Heart left ventricle (tissue), 16 donors: ENCODE measurements around the gene GPR107. TPM values are rescaled to one million over a fixed set of nuclear protein-coding genes. Genes with fewer than 3 reads are reported as not detected.

ENCODE experiments used
- ATAC-seq, 4 donors: fragments of 200-7000 bp; cut with Tn5 transposase; one replicate each; pipeline ENCODE4 v1.9.1; 2020 to 2022; ENCODE audit warnings: moderate library complexity in 4 of 4, mild to moderate bottlenecking in 3 of 4, moderate number of reproducible peaks in 1 of 4
- DNase-seq, 5 donors: peaks; one replicate each; pipeline ENCODE4 v3.0.0-alpha.2; 2020
- H3K27ac ChIP-seq, 12 donors: fragments of 200-600 bp; sonication (generic) in 4 of 12; one replicate each; pipeline versions ENCODE4 v1.5.0 to v1.8.0; 2016 to 2022; ENCODE audit warnings: mild to moderate bottlenecking in 2 of 12
- H3K27me3 ChIP-seq, 9 donors: fragments of 200-600 bp; sonication (generic) in 2 of 9; one replicate each; pipeline versions ENCODE4 v1.5.1 to v1.8.0; 2016 to 2022; ENCODE audit warnings: mild to moderate bottlenecking in 3 of 9
- H3K36me3 ChIP-seq, 9 donors: fragments of 200-600 bp; sonication (generic) in 2 of 9; one replicate each; pipeline versions ENCODE4 v1.5.0 to v1.8.0; 2018 to 2022; ENCODE audit warnings: mild to moderate bottlenecking in 2 of 9
- H3K4me1 ChIP-seq, 12 donors: fragments of 200-600 bp; sonication (generic) in 4 of 12; one replicate each; pipeline versions ENCODE4 v1.5.0 to v1.8.0; 2016 to 2022; ENCODE audit warnings: mild to moderate bottlenecking in 3 of 12
- H3K4me3 ChIP-seq, 12 donors: fragments of 200-600 bp; sonication (generic) in 4 of 12; one replicate each; pipeline versions ENCODE4 v1.5.0 to v1.8.0; 2017 to 2022; ENCODE audit warnings: mild to moderate bottlenecking in 9 of 12, moderate library complexity in 4 of 12
- H3K9me3 ChIP-seq, 12 donors: fragments of 200-600 bp; sonication (generic) in 4 of 12; one replicate each; pipeline versions ENCODE4 v1.5.0 to v1.8.0; 2016 to 2022; ENCODE audit warnings: mild to moderate bottlenecking in 1 of 12
- CTCF ChIP-seq, 12 donors: fragments of 200-600 bp; sonication (generic) in 4 of 12; IDR thresholded peaks; one replicate each; pipeline versions ENCODE4 v1.5.0 to v1.8.0; 2018 to 2022; ENCODE audit warnings: antibody characterized with exemption in 12 of 12, mild to moderate bottlenecking in 5 of 12
- POLR2A ChIP-seq, 2 donors: fragments of 450-650 bp; IDR thresholded peaks; one replicate each; pipeline ENCODE4 v1.6.1; 2017; ENCODE audit warnings: antibody characterized with exemption in 2 of 2, mild to moderate bottlenecking in 2 of 2, moderate library complexity in 2 of 2
- WGBS, 4 donors: extraction: QIAGEN DNeasy Blood & Tissue Kit in 2 of 4; methylation state at CpG; one replicate each; pipeline versions ENCODE4 v1.1.5 to v1.1.7; 2013 to 2018; 5-methylcytosine and 5-hydroxymethylcytosine counted together
- intact Hi-C, 10 donors: fragments of 100-400 bp; cut with DNase I; formaldehyde crosslinking; loops; one replicate each; pipeline versions ENCODE4 v1.11.1 to v1.14.2; 2022
- polyA plus RNA-seq, 2 donors: library from polyadenylated mRNA; stranded (reverse); fragments of 200-250 nt; gene quantifications; one replicate each; pipeline ENCODE4 v1.2.3, GENCODE V29; 2013
- total RNA-seq, 9 donors: library from RNA; depleted of rRNA in 2 of 9; stranded (reverse); fragments of >200 nt in 2 of 9; fragmentation: NEBNext Ultra II Directional in 3 of 9; extraction: Animal tissue kit (Norgen Biotek cat#: 25700) in 3 of 9; gene quantifications; one replicate each; pipeline versions ENCODE4 v1.1.0 to v1.2.4, GENCODE V29; 2016 to 2023
- donor health status: ischemic (EF 13 %, LVEDD 7.1; RV severe dilation, severe dysfunction).
- donor health status: healthy with polysubstance abuse.
- donor health status: DM: no; HTN: yes; CAD: no.
- donor health status: DM: no; HTN: no; CAD: no.
- donor health status: ischemic (EF 25% LVEDD 6.9; RV normal size, moderate dysfunction).
- donor health status: ischemic (EF 25% LVEDD 5.7; RV mildly dilated, moderate dysfunction).
- donor health status: healthy.
- donor health status: DM: yes; HTN: yes; CAD: no.
- donor health status: ischemic (EF 35%, LVEDD 5.7; RV mildly dilated, moderate dysfunction).
- donor health status: nonischemic (EF 11% LVEDD 7.7; RV severe dilation, severe dysfunction).
- donor health status: DM: yes; HTN: yes; CAD: no.
- donor health status: PGD.
- donor health status: ischemic (EF 29% LVEDD 5.4; RV normal size, mild dysfunction).
- donor health status: nonischemic (EF 23%, LVEDD 6.1; RV moderate dilation, normal function).

GPR107 gene
- total and polyA plus RNA-seq, 11 donors = 7.0 to 33.2 (median 21.3) TPM

GRCh38 chr9:130045725-130046450 lies 7.8 kb upstream of the GPR107 start:
- Histone ChIP-seq H3K27me3 (no peaks in the 10 kb centered on the region), H3K9me3 (no peaks in the 10 kb centered on the region), H3K27ac (peak overlapping the region in 5 of 12 donors; percentile 17 to 97 (median 51)), H3K4me1 (peaks cover 0 to 44% (median 23%) of the 10 kb centered on the region in 12 donors), H3K4me3 (peak overlapping the region in 1 of 12 donors; percentile 94), H3K36me3 (no peaks in the 10 kb centered on the region)
- 65 to 77% (median 74%) methylated on average over 4 of the region's 4 CpGs for WGBS, 4 donors
- no peak for TF ChIP-seq CTCF (IDR thresholded peaks at IDR 0.05)
- TF ChIP-seq POLR2A (IDR thresholded peaks at IDR 0.05) = no peak
- intact Hi-C loops = loop anchor here in 1 of 10 donors (10.0 kb wide), 1 partner anchor 81 kb away; no protein-coding TSS in a partner anchor
- no peak for ATAC-seq
- no peak for DNase-seq

GRCh38 chr9:130049431-130050210 lies 4.1 kb upstream of the GPR107 start:
- WGBS, 4 donors = 82 to 92% (median 85%) methylated on average over 11 of the region's 11 CpGs
- TF ChIP-seq POLR2A (IDR thresholded peaks at IDR 0.05) (no peak), CTCF (IDR thresholded peaks at IDR 0.05) (no peak)
- H3K36me3 ChIP-seq = peaks cover 0 to 4% (median 0%) of the 10 kb centered on the region in 9 donors
- no peak overlapping the region for H3K27ac ChIP-seq
- no peaks in the 10 kb centered on the region for H3K9me3 ChIP-seq
- H3K27me3 ChIP-seq = no peaks in the 10 kb centered on the region
- intact Hi-C loops = loop anchor here in 5 of 10 donors (5.0 to 10.0 kb wide), 4 partner anchors 85 to 165 kb away; no protein-coding TSS in a partner anchor
- ATAC-seq = no peak
- no peak overlapping the region for H3K4me3 ChIP-seq
- H3K4me1 ChIP-seq = peaks cover 1 to 49% (median 26%) of the 10 kb centered on the region in 12 donors
- DNase-seq = no peak

- Histone ChIP-seq H3K27ac (no peak overlapping the region), H3K27me3 (no peaks in the 10 kb centered on the region), H3K4me3 (no peak overlapping the region), H3K9me3 (no peaks in the 10 kb centered on the region), H3K36me3 (peaks cover 0 to 4% (median 0%) of the 10 kb centered on the region in 9 donors), H3K4me1 (peaks cover 5 to 49% (median 28%) of the 10 kb centered on the region in 12 donors)
- TF ChIP-seq CTCF (IDR thresholded peaks at IDR 0.05) = no peak
- no peak for TF ChIP-seq POLR2A (IDR thresholded peaks at IDR 0.05)
- DNase-seq (no peak), ATAC-seq (no peak)
- 96 to 97% (median 96%) methylated on average over 3 of the region's 3 CpGs for WGBS, 4 donors
- intact Hi-C loops = loop anchor here in 4 of 10 donors (5.0 to 10.0 kb wide), 3 partner anchors 116 to 166 kb away; no protein-coding TSS in a partner anchor
Observed at GRCh38 chr9:130050462-130050861, 3.2 kb upstream of the GPR107 start.

GRCh38 chr9:130051855-130052254 lies 1.9 kb upstream of the GPR107 start:
- H3K9me3 ChIP-seq = no peaks in the 10 kb centered on the region
- no peak for ATAC-seq
- H3K4me1 ChIP-seq = peaks cover 5 to 45% (median 27%) of the 10 kb centered on the region in 12 donors
- intact Hi-C loops = loop anchor here in 4 of 10 donors (5.0 to 10.0 kb wide), 3 partner anchors 117 to 167 kb away; no protein-coding TSS in a partner anchor
- H3K27me3 ChIP-seq = no peaks in the 10 kb centered on the region
- H3K27ac ChIP-seq = peak overlapping the region in 1 of 12 donors; percentile 91
- no peak for DNase-seq
- TF ChIP-seq POLR2A (IDR thresholded peaks at IDR 0.05) = no peak
- no peak for TF ChIP-seq CTCF (IDR thresholded peaks at IDR 0.05)
- peaks cover 0 to 4% (median 0%) of the 10 kb centered on the region in 9 donors for H3K36me3 ChIP-seq
- no peak overlapping the region for H3K4me3 ChIP-seq
